Endothelial cell of umbilical vein (primary cell): Measurements from ENCODE around the gene TP73. TPM values are rescaled to one million over a fixed set of nuclear protein-coding genes. Genes with fewer than 3 reads are reported as not detected.
"Not testable (repeated sequence)": the region's sequence is repeated elsewhere in the genome, so short reads cannot be mapped to it uniquely, and the experiment has no call there.

Experiments
- BruUV-seq: library from RNA; stranded (reverse); fragments of 400-500 nt; replicated peaks from 2 replicates; lab custom pipeline; 2021; lab: Mats Ljungman, UMichigan
- CTCF ChIA-PET: fragments of 300-600, 350-600 bp; sonication (Branson Sonifier 250); formaldehyde crosslinking; loops from one replicate; lab custom pipeline; 2021; ENCODE audit warnings: antibody characterized with exemption, inconsistent platforms; lab: Charles Lee
- POLR2A ChIA-PET: fragments of 300-600, 350-600 bp; sonication (Branson Sonifier 250); formaldehyde crosslinking; loops from one replicate; lab custom pipeline; 2021; ENCODE audit warnings: antibody characterized with exemption, inconsistent platforms; lab: Charles Lee
- DNase-seq: peaks from one replicate; pipeline ENCODE4 v3.0.0-alpha.2; 2011; ENCODE audit warnings: low read depth, low spot score
- FAIRE-seq: peaks from 2 replicates; lab custom pipeline; 2011; peaks lifted over from hg19 to GRCh38; lab: Jason Lieb, UNC
- H2AFZ ChIP-seq: 2 replicates; pipeline ENCODE4 v1.6.0; 2012; ENCODE audit warnings: low read depth, low read length, control low read depth, inconsistent platforms
- H3K27ac ChIP-seq: 2 replicates; pipeline ENCODE4 v1.5.1; 2011; ENCODE audit warnings: low read depth, mild to moderate bottlenecking, control low read depth, low read length, moderate library complexity; ENCODE audit not compliant: insufficient read depth
- H3K27me3 ChIP-seq, 2 experiments: 2 replicates each; pipeline versions ENCODE4 v1.6.0 to v1.6.1; 2011; ENCODE audit warnings: low read length in 2 of 2, mixed read lengths in 1 of 2; ENCODE audit not compliant: control insufficient read depth in 2 of 2, insufficient read depth in 2 of 2
- H3K36me3 ChIP-seq, 2 experiments: 2 replicates in 1 of 2; 3 replicates in 1 of 2; pipeline ENCODE4 v1.5.1; 2011; ENCODE audit warnings: low read length in 2 of 2, mild to moderate bottlenecking in 1 of 2, moderate library complexity in 1 of 2; ENCODE audit not compliant: control insufficient read depth in 2 of 2, insufficient read depth in 2 of 2; ENCODE audit errors: extremely low read depth in 1 of 2
- H3K4me1 ChIP-seq: 3 replicates; pipeline ENCODE4 v1.5.1; 2011; ENCODE audit warnings: mild to moderate bottlenecking, low read length; ENCODE audit not compliant: control insufficient read depth, insufficient read depth; ENCODE audit errors: extremely low read depth
- H3K4me2 ChIP-seq: 2 replicates; pipeline ENCODE4 v1.6.1; 2011; ENCODE audit warnings: low read length, control low read depth, mixed read lengths; ENCODE audit not compliant: insufficient read depth
- H3K4me3 ChIP-seq, 3 experiments: fragments of 200-600 bp in 1 of 3; sonication (generic), shearing (Covaris generic) in 1 of 3; replicated peaks in 1 of 3; 2 replicates each; pipeline ENCODE4 v1.5.1; 2011 to 2016; ENCODE audit warnings: control low read depth in 3 of 3, low read length in 3 of 3, mild to moderate bottlenecking in 2 of 3, inconsistent platforms in 1 of 3, low read depth in 1 of 3, moderate library complexity in 1 of 3; ENCODE audit not compliant: insufficient read depth in 1 of 3
- H3K79me2 ChIP-seq: 2 replicates; pipeline ENCODE4 v1.6.0; 2012; ENCODE audit warnings: low read length, inconsistent platforms; ENCODE audit not compliant: control insufficient read depth, insufficient read depth
- H3K9ac ChIP-seq: replicated peaks from 2 replicates; pipeline ENCODE3; 2011; ENCODE audit warnings: low read length, control low read depth; ENCODE audit not compliant: insufficient read depth; ENCODE audit errors: extremely low read depth
- H3K9me1 ChIP-seq: replicated peaks from 3 replicates; pipeline ENCODE4 v1.6.0; 2011; ENCODE audit warnings: mild to moderate bottlenecking, low read length; ENCODE audit not compliant: control insufficient read depth, insufficient read depth; ENCODE audit errors: extremely low read depth
- H3K9me3 ChIP-seq: replicated peaks from 2 replicates; pipeline ENCODE4 v1.5.1; 2012; ENCODE audit warnings: low read length, inconsistent platforms; ENCODE audit not compliant: control insufficient read depth, insufficient read depth
- H4K20me1 ChIP-seq: replicated peaks from 2 replicates; pipeline ENCODE3; 2011; ENCODE audit warnings: mild to moderate bottlenecking, low read length; ENCODE audit not compliant: control insufficient read depth, insufficient read depth; ENCODE audit errors: extremely low read depth
- dilution Hi-C: fragments of 300-500 bp; cut with MboI; formaldehyde crosslinking; loops from one replicate; pipeline ENCODE4 v1.15.0; 2019; ENCODE audit warnings: low sequenced_read_pairs; ENCODE audit not compliant: extremely low pct_ligation_motif_present
- intact Hi-C: fragments of 100-400 bp; cut with micrococcal nuclease; formaldehyde crosslinking; loops from one replicate; pipeline ENCODE4 v1.10.0; 2022
- polyA plus RNA-seq, 4 experiments: library from polyadenylated mRNA; depleted of rRNA in 3 of 4; stranded (reverse) in 3 of 4; unstranded in 1 of 4; fragments of >200 nt; gene quantifications; 2 replicates each; pipeline versions ENCODE4 v1.2.1 to v1.2.3, GENCODE V29; 2011 to 2012; ENCODE audit warnings: missing spikeins in 1 of 4
- total RNA-seq: library from RNA; stranded (reverse); gene quantifications from 2 replicates; pipeline ENCODE4 v1.2.3, GENCODE V29; 2021
- TF ChIP-seq, protein P1 (sequence below): IDR thresholded peaks from 2 replicates; pipeline ENCODE4 v1.6.1; 2011; ENCODE audit not compliant: insufficient read depth, insufficient read length
- TF ChIP-seq, protein P2 (sequence below), 2 donors: IDR thresholded peaks; 1 replicate in 1 of 2; 2 replicates in 1 of 2; pipeline ENCODE4 v1.5.1; 2011; ENCODE audit warnings: low read length in 2 of 2, mild to moderate bottlenecking in 2 of 2, moderate library complexity in 2 of 2, control low read depth in 1 of 2, inconsistent platforms in 1 of 2, low read depth in 1 of 2; ENCODE audit not compliant: insufficient read depth in 1 of 2; ENCODE audit errors: extremely low read depth in 1 of 2

TP73 gene
- total and polyA plus RNA-seq, 2 donors (not counting 3 experiments of a cell fraction or from before 2014, with no cell fraction given), result 0.03 to 0.15 TPM

DNA sequence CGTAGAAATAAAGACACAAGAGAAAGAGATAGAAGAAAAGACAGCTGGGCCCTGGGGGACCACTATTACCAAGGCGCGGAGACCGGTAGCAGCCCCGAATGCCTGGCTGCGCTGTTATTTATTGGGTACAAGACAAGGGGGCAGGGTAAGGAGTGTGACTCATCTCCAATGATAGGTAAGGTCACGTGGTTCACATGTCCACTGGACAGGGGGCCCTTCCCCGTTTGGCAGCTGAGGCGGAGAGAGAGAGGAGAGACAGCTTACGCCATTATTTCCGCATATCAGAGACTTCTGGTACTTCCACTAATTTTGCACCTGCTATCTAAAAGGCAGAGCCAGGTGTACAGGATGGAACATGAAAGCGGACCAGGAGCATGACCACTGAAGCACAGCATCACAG, 31.6 kb upstream of the TP73 start:
- H3K9me1 ChIP-seq, result no peaks in the 10 kb centered on the region
- DNase-seq (no peak), FAIRE-seq (no peak)
- dilution Hi-C loops, result no loop called here
- TF ChIP-seq, protein P1, sequence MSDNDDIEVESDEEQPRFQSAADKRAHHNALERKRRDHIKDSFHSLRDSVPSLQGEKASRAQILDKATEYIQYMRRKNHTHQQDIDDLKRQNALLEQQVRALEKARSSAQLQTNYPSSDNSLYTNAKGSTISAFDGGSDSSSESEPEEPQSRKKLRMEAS, result no peak
- no peak overlapping the region for H3K4me3 ChIP-seq
- ChIA-PET CTCF (interaction anchor here (1.2 to 7.0 kb wide), 11 partner anchors 8 to 167 kb away, joined by 3 to 196 read pairs (median 20); partner anchors contain the start of gene ARHGEF16), POLR2A (no interaction called here)
- H3K9ac ChIP-seq, result no peak overlapping the region
- no peaks in the 10 kb centered on the region for H4K20me1 ChIP-seq
- no TSS peak for BruUV-seq
- no peak overlapping the region for H3K27ac ChIP-seq
- intact Hi-C loops, result loop anchor here (1.0 to 10.0 kb wide), 2 partner anchors 104 to 1216 kb away; no protein-coding TSS in a partner anchor
- H3K4me1 ChIP-seq, result peaks cover 15% of the 10 kb centered on the region
- no peak overlapping the region for H3K4me2 ChIP-seq
- no peaks in the 10 kb centered on the region for H3K36me3 ChIP-seq
- H2AFZ ChIP-seq, result no peak overlapping the region
- no peaks in the 10 kb centered on the region for H3K27me3 ChIP-seq
- no peaks in the 10 kb centered on the region for H3K79me2 ChIP-seq
- H3K9me3 ChIP-seq, result no peaks in the 10 kb centered on the region

DNA sequence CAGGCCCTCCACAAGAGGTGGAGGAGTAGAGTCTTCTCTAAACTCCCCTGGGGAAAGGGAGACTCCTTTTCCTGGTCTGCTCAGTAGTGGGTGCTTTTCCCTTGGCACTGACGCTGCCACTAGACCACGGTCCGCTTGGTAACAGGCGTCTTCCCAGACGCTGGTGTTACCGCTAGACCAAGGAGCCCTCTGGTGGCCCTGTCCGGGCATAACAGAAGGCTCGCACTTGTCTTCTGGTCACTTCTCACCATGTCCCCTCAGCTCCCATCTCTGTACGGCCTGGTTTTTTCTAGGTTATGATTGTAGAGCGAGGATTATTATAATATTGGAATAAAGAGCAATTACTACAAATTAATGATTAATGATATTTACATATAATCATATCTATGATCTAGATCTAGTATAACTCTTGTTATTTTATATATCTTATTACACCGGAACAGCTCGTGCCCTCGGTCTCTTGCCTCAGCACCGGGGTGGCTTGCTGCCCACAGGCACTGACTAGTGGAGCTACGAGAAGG, 31.1 kb upstream of the TP73 start:
- H3K9ac ChIP-seq, H3K4me3 ChIP-seq, H2AFZ ChIP-seq, H3K27ac ChIP-seq, H4K20me1 ChIP-seq, H3K4me2 ChIP-seq, H3K79me2 ChIP-seq, H3K27me3 ChIP-seq, POLR2A ChIA-PET, FAIRE-seq, H3K36me3 ChIP-seq, BruUV-seq, H3K9me3 ChIP-seq, dilution Hi-C loops, H3K9me1 ChIP-seq: not testable (repeated sequence)
- CTCF ChIA-PET, result interaction anchor here (0.8 to 7.0 kb wide), 8 partner anchors 7 to 167 kb away, joined by 3 to 196 read pairs (median 80); partner anchors contain the start of gene ARHGEF16
- peak; percentile 17 for DNase-seq
- H3K4me1 ChIP-seq, result peaks cover 18% of the 10 kb centered on the region
- intact Hi-C loops, result loop anchor here (1.0 to 10.0 kb wide), 2 partner anchors 103 to 1216 kb away; no protein-coding TSS in a partner anchor
- TF ChIP-seq, protein P2, sequence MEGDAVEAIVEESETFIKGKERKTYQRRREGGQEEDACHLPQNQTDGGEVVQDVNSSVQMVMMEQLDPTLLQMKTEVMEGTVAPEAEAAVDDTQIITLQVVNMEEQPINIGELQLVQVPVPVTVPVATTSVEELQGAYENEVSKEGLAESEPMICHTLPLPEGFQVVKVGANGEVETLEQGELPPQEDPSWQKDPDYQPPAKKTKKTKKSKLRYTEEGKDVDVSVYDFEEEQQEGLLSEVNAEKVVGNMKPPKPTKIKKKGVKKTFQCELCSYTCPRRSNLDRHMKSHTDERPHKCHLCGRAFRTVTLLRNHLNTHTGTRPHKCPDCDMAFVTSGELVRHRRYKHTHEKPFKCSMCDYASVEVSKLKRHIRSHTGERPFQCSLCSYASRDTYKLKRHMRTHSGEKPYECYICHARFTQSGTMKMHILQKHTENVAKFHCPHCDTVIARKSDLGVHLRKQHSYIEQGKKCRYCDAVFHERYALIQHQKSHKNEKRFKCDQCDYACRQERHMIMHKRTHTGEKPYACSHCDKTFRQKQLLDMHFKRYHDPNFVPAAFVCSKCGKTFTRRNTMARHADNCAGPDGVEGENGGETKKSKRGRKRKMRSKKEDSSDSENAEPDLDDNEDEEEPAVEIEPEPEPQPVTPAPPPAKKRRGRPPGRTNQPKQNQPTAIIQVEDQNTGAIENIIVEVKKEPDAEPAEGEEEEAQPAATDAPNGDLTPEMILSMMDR (IDR thresholded peaks at IDR 0.05; ENCODE audit: extremely low read depth in 1 of 2, insufficient read depth in 1 of 2, low read depth in 1 of 2, low read length in 2 of 2), result peak; percentile 51 to 53

DNA sequence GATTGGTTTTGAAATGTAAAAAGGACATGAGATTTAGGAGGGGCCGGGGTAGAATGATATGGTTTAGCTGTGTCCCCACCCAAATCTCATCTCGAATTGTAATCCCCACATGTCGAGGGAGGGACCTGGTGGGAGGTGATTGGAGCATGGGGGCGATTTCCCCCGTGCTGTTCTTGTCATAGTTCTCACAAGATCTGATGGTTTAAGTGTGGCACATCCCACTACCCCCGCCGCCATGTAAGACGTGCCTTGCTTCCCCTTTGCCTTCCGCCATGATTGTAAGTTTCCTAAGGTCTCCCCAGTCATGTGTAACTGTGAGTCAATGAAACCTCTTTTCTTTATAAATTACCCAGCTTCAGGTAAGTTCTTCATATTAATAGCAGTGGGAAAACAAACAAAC, 30.2 kb upstream of the TP73 start:
- H3K9ac ChIP-seq, BruUV-seq, dilution Hi-C loops, H3K9me3 ChIP-seq, H3K27ac ChIP-seq, H2AFZ ChIP-seq, DNase-seq, H3K27me3 ChIP-seq, H3K79me2 ChIP-seq, H4K20me1 ChIP-seq, FAIRE-seq, H3K9me1 ChIP-seq, POLR2A ChIA-PET, H3K4me2 ChIP-seq, H3K4me3 ChIP-seq, H3K36me3 ChIP-seq: not testable (repeated sequence)
- peaks cover 18% of the 10 kb centered on the region for H3K4me1 ChIP-seq
- intact Hi-C loops, result loop anchor here (10.0 kb wide), 1 partner anchor 1217 kb away; no protein-coding TSS in a partner anchor
- CTCF ChIA-PET, result interaction anchor here (3.3 to 7.0 kb wide), 6 partner anchors 6 to 168 kb away, joined by 10 to 196 read pairs (median 139); partner anchors contain the start of gene ARHGEF16
